GM23338 (cell line): ENCODE results near the gene MED12L. TPM values are rescaled to one million over a fixed set of nuclear protein-coding genes. Genes with fewer than 3 reads are reported as not detected.

ENCODE experiments used
- ATAC-seq: fragments of 200-7000 bp; cut with Tn5 transposase; 3 replicates; pipeline ENCODE4 v1.9.1; 2020
- DNase-seq: peaks from one replicate; pipeline ENCODE4 v3.0.0-alpha.2; 2015; ENCODE audit warnings: low spot score
- H2AFZ ChIP-seq: fragments of 200-600 bp; sonication (generic); 2 replicates; pipeline ENCODE4 v1.8.0; 2016; ENCODE audit warnings: antibody characterized with exemption, mild to moderate bottlenecking, moderate library complexity
- H3F3A ChIP-seq: fragments of 200-600 bp; sonication (generic); replicated peaks from 2 replicates; pipeline ENCODE4 v1.8.0; 2017; ENCODE audit warnings: antibody characterized with exemption, mixed run types, low read depth
- H3K27ac ChIP-seq: fragments of 200-600 bp; sonication (generic); 2 replicates; pipeline ENCODE4 v1.6.1; 2016; ENCODE audit warnings: low read depth
- H3K27me3 ChIP-seq: fragments of 200-600 bp; sonication (generic); 2 replicates; pipeline ENCODE4 v1.8.0; 2016; ENCODE audit warnings: mild to moderate bottlenecking, mixed run types, moderate library complexity; ENCODE audit not compliant: insufficient read depth
- H3K36me3 ChIP-seq: fragments of 200-600 bp; sonication (generic); 2 replicates; pipeline ENCODE4 v1.8.0; 2016; ENCODE audit warnings: mild to moderate bottlenecking; ENCODE audit not compliant: insufficient read depth
- H3K4me1 ChIP-seq: fragments of 200-600 bp; sonication (generic); 2 replicates; pipeline ENCODE4 v1.8.0; 2016; ENCODE audit warnings: mild to moderate bottlenecking, moderate library complexity; ENCODE audit not compliant: insufficient read depth
- H3K4me2 ChIP-seq: fragments of 200-600 bp; sonication (generic); 2 replicates; pipeline ENCODE4 v1.7.1; 2017; ENCODE audit warnings: mixed run types
- H3K4me3 ChIP-seq: fragments of 200-600 bp; sonication (generic); 2 replicates; pipeline ENCODE4 v1.6.1; 2016; ENCODE audit warnings: mixed run types
- H3K79me2 ChIP-seq: fragments of 200-600 bp; sonication (generic); replicated peaks from 2 replicates; pipeline ENCODE4 v1.8.0; 2017; ENCODE audit warnings: mild to moderate bottlenecking; ENCODE audit not compliant: insufficient read depth
- H3K9me2 ChIP-seq: fragments of 200-600 bp; sonication (generic); 2 replicates; pipeline ENCODE4 v1.8.0; 2017; ENCODE audit not compliant: insufficient read depth
- H4K20me1 ChIP-seq: fragments of 200-600 bp; sonication (generic); replicated peaks from 2 replicates; pipeline ENCODE4 v1.8.0; 2017; ENCODE audit warnings: mild to moderate bottlenecking; ENCODE audit not compliant: insufficient read depth
- H3K27ac Mint-ChIP-seq: 2 replicates; pipeline ENCODE4 v1.8.0; 2020; ENCODE audit warnings: inconsistent platforms, mild to moderate bottlenecking, moderate library complexity, mixed read lengths
- H3K27me3 Mint-ChIP-seq: 3 replicates; pipeline ENCODE4 v1.8.0; 2022; ENCODE audit warnings: low read depth, mild to moderate bottlenecking, moderate library complexity, mixed read lengths, inconsistent platforms; ENCODE audit not compliant: insufficient read depth, poor library complexity
- H3K36me3 Mint-ChIP-seq: 3 replicates; pipeline ENCODE4 v1.8.0; 2021; ENCODE audit warnings: low read depth, mild to moderate bottlenecking, inconsistent platforms, moderate library complexity, mixed read lengths
- H3K4me1 Mint-ChIP-seq: 3 replicates; pipeline ENCODE4 v1.8.0; 2020; ENCODE audit warnings: mild to moderate bottlenecking, inconsistent platforms, mixed read lengths
- H3K4me3 Mint-ChIP-seq: 3 replicates; pipeline ENCODE4 v1.8.0; 2021; ENCODE audit warnings: moderate library complexity, mild to moderate bottlenecking, inconsistent platforms, mixed read lengths
- H3K9me3 Mint-ChIP-seq: 3 replicates; pipeline ENCODE4 v1.8.0; 2020; ENCODE audit warnings: moderate library complexity, mild to moderate bottlenecking, inconsistent platforms, mixed read lengths
- CREB1 ChIP-seq: fragments of 250-450 bp; sonication (Bioruptor Pico); IDR thresholded peaks from 2 replicates; pipeline ENCODE4 v1.5.0; 2020; ENCODE audit warnings: low read depth, mild to moderate bottlenecking, moderate library complexity
- CTCF ChIP-seq, 2 experiments: fragments of 200-600 bp in 1 of 2; sonication (generic) in 1 of 2; conservative IDR thresholded peaks; 2 replicates each; pipeline versions ENCODE4 v1.5.1 to v1.6.1; 2016 to 2017; ENCODE audit warnings: antibody characterized with exemption in 2 of 2, low read depth in 2 of 2, mild to moderate bottlenecking in 2 of 2, moderate library complexity in 1 of 2
- ETS1 ChIP-seq: IDR thresholded peaks from 2 replicates; pipeline ENCODE4 v1.6.1; 2016; ENCODE audit warnings: antibody characterized with exemption
- EZH2 ChIP-seq: fragments of 200-600 bp; sonication (generic); IDR thresholded peaks from one replicate; pipeline ENCODE4 v1.8.0; 2017; ENCODE audit warnings: antibody characterized with exemption, mild to moderate bottlenecking, low read depth; ENCODE audit not compliant: unreplicated experiment
- EZH2phosphoT487 ChIP-seq: fragments of 200-600 bp; sonication (generic); IDR thresholded peaks from one replicate; pipeline ENCODE4 v1.8.1; 2018; ENCODE audit warnings: antibody characterized with exemption; ENCODE audit not compliant: unreplicated experiment
- JUNB ChIP-seq: IDR thresholded peaks from one replicate; pipeline ENCODE4 v1.6.1; 2016; ENCODE audit warnings: antibody characterized with exemption; ENCODE audit not compliant: unreplicated experiment
- NANOG ChIP-seq: IDR thresholded peaks from 2 replicates; pipeline ENCODE4 v1.6.1; 2016; ENCODE audit warnings: antibody characterized with exemption, borderline replicate concordance
- POLR2AphosphoS5 ChIP-seq: IDR thresholded peaks from 2 replicates; pipeline ENCODE4 v1.6.1; 2016; ENCODE audit warnings: antibody characterized with exemption, low read depth
- REST ChIP-seq: IDR thresholded peaks from one replicate; pipeline ENCODE4 v1.6.1; 2018; ENCODE audit warnings: antibody characterized with exemption; ENCODE audit not compliant: unreplicated experiment
- STAT1 ChIP-seq: IDR thresholded peaks from one replicate; pipeline ENCODE4 v1.6.1; 2016; ENCODE audit warnings: antibody characterized with exemption; ENCODE audit not compliant: unreplicated experiment
- ZNF114 ChIP-seq: fragments of 250-450 bp; sonication (Bioruptor Pico); IDR thresholded peaks from 2 replicates; pipeline ENCODE4 v1.5.0; 2020; ENCODE audit warnings: mild to moderate bottlenecking, moderate library complexity
- ZNF331 ChIP-seq: fragments of 250-450 bp; sonication (Bioruptor Pico); IDR thresholded peaks from 2 replicates; pipeline ENCODE4 v1.5.0; 2020; ENCODE audit warnings: low read depth, mild to moderate bottlenecking, moderate library complexity
- ZNF462 ChIP-seq: fragments of 250-450 bp; sonication (Bioruptor Pico); IDR thresholded peaks from 2 replicates; pipeline ENCODE4 v1.5.0; 2020; ENCODE audit warnings: mild to moderate bottlenecking, moderate library complexity
- polyA plus RNA-seq: library from polyadenylated mRNA; unstranded; fragments of >200 nt; fragmentation: Nextera tagmentation; extraction: Ambion mirVana; gene quantifications from 2 replicates; pipeline ENCODE4 v1.2.1, GENCODE V29; 2016
- total RNA-seq: library from RNA; depleted of rRNA; stranded (reverse); fragments of >200 nt; shearing (Covaris generic); gene quantifications from 2 replicates; pipeline ENCODE4 v1.2.3, GENCODE V29; 2014

The MED12L gene
- total and polyA plus RNA-seq, 2 experiments from 2014 or later = 5.7 to 25.0 TPM

- H3K9me2 ChIP-seq = no peaks in the 10 kb centered on the region
- no peak overlapping the region for H3K4me3 ChIP-seq
- no peaks in the 10 kb centered on the region for H3K9me3 Mint-ChIP-seq
- H3K4me2 ChIP-seq = no peak overlapping the region
- no peak overlapping the region for H2AFZ ChIP-seq
- no peaks in the 10 kb centered on the region for H3F3A ChIP-seq
- no peaks in the 10 kb centered on the region for H3K79me2 ChIP-seq
- no peak for ATAC-seq
- 0 out of 2 replicates have a peak, but pooled peaks cover 2% of the 10 kb centered on the region for H4K20me1 ChIP-seq
- H3K36me3 Mint-ChIP-seq = no peaks in the 10 kb centered on the region
- H3K27me3 ChIP-seq = no peaks in the 10 kb centered on the region
- no peaks in the 10 kb centered on the region for H3K4me1 ChIP-seq
- H3K4me3 Mint-ChIP-seq = no peak overlapping the region
- no peak for TF ChIP-seq EZH2
- TF ChIP-seq ZNF331 (CRISPR knock-in tag) = no peak
- TF ChIP-seq JUNB = no peak
- no peak for TF ChIP-seq NANOG
- no peak for TF ChIP-seq EZH2phosphoT487
- no peak for TF ChIP-seq ETS1
- TF ChIP-seq ZNF462 = no peak
- TF ChIP-seq REST = no peak
- TF ChIP-seq CTCF (conservative IDR thresholded peaks at IDR 0.05; ENCODE audit: low read depth in 2 of 2) = no peak
- TF ChIP-seq STAT1 = no peak
- no peak for TF ChIP-seq POLR2AphosphoS5
- TF ChIP-seq ZNF114 (CRISPR knock-in tag) = no peak
- TF ChIP-seq CREB1 (CRISPR knock-in tag) = no peak
- no peak overlapping the region for H3K27ac Mint-ChIP-seq
- no peaks in the 10 kb centered on the region; the same call in 2 of the 3 replicates for H3K4me1 Mint-ChIP-seq
- no peak for DNase-seq
- no peak overlapping the region for H3K27ac ChIP-seq
- H3K36me3 ChIP-seq = no peaks in the 10 kb centered on the region
- H3K27me3 Mint-ChIP-seq = peaks cover 3% of the 10 kb centered on the region
Measured at GRCh38 chr3:151283387-151283786, 197.9 kb downstream of the MED12L start.
